GM21528 (cell line): ENCODE data around the gene SPPL3.
"Not testable (repeated sequence)": the region's sequence is repeated elsewhere in the genome, so short reads cannot be mapped to it uniquely, and the experiment has no call there.

Source experiments
- ATAC-seq: cut with Tn5 transposase; IDR thresholded peaks from one replicate; pipeline ENCODE4 v1.9.1; 2021; ENCODE audit warnings: mild to moderate bottlenecking, moderate library complexity; ENCODE audit not compliant: unreplicated experiment, low FRiP score

The SPPL3 gene

GRCh38 chr12:120904197-120904773, at the start of gene SPPL3:
Gene SPPL3, minus strand, starts transcription at chr12:120904358. Its CDS starts 491 bp downstream, at chr12:120903867.
- peak; percentile 64 for ATAC-seq

GRCh38 chr12:120950807-120951206, 46.6 kb upstream of the SPPL3 start:
- ATAC-seq: no peak

GRCh38 chr12:120950260-120950799, 46.2 kb upstream of the SPPL3 start:
- ATAC-seq: not testable (repeated sequence)

GRCh38 chr12:120945516-120945915, 41.4 kb upstream of the SPPL3 start:
- not testable (repeated sequence) for ATAC-seq

GRCh38 chr12:120944645-120945217, 40.6 kb upstream of the SPPL3 start:
- ATAC-seq: no peak

- no peak for ATAC-seq
Observed at GRCh38 chr12:120943482-120943881, 39.3 kb upstream of the SPPL3 start.

- ATAC-seq: no peak
Observed at GRCh38 chr12:120941846-120942405, 37.8 kb upstream of the SPPL3 start.

- no peak for ATAC-seq
Observed at GRCh38 chr12:120941412-120941811, 37.3 kb upstream of the SPPL3 start.

GRCh38 chr12:120940799-120941198, 36.6 kb upstream of the SPPL3 start:
- ATAC-seq: no peak

- ATAC-seq: no peak
Observed at GRCh38 chr12:120940006-120940405, 35.8 kb upstream of the SPPL3 start.

- no peak for ATAC-seq
Observed at GRCh38 chr12:120939523-120939922, 35.4 kb upstream of the SPPL3 start.

- ATAC-seq: no peak
Observed at GRCh38 chr12:120938496-120938895, 34.3 kb upstream of the SPPL3 start.

GRCh38 chr12:120936197-120936596, 32.0 kb upstream of the SPPL3 start:
- no peak for ATAC-seq

GRCh38 chr12:120933786-120934185, 29.6 kb upstream of the SPPL3 start:
- ATAC-seq: no peak

GRCh38 chr12:120932956-120933526, 28.9 kb upstream of the SPPL3 start:
- no peak for ATAC-seq

- no peak for ATAC-seq
Observed at GRCh38 chr12:120932058-120932457, 27.9 kb upstream of the SPPL3 start.

- ATAC-seq: no peak
Observed at GRCh38 chr12:120930032-120930431, 25.9 kb upstream of the SPPL3 start.

GRCh38 chr12:120928864-120929652, 24.9 kb upstream of the SPPL3 start:
- no peak for ATAC-seq

- no peak for ATAC-seq
Observed at GRCh38 chr12:120925740-120926563, 21.8 kb upstream of the SPPL3 start.

- ATAC-seq: no peak
Observed at GRCh38 chr12:120922279-120922678, 18.1 kb upstream of the SPPL3 start.
